AG04450 (cell line): ENCODE data around the gene ZSWIM8. TPM values are rescaled to one million over a fixed set of nuclear protein-coding genes. Genes with fewer than 3 reads are reported as not detected.

Experiments used
- CTCF ChIA-PET: fragments of 300-600, 350-600 bp; formaldehyde crosslinking; extraction: SDS; loops from one replicate; lab custom pipeline; 2022; ENCODE audit warnings: antibody characterized with exemption, inconsistent platforms; lab: Charles Lee
- POLR2A ChIA-PET: fragments of 350-600 bp; formaldehyde crosslinking; extraction: SDS; loops from one replicate; lab custom pipeline; 2021; ENCODE audit warnings: antibody characterized with exemption, inconsistent platforms; lab: Yijun Ruan, JAX
- DNase-seq: peaks from one replicate; pipeline ENCODE4 v3.0.0-alpha.2; 2011; ENCODE audit warnings: low read depth, low spot score
- H3K27ac ChIP-seq: one replicate; pipeline ENCODE4 v1.5.1; 2012; ENCODE audit warnings: low read depth, low read length, control low read depth
- H3K27me3 ChIP-seq: one replicate; pipeline ENCODE4 v1.6.0; 2012; ENCODE audit warnings: low read length; ENCODE audit not compliant: control insufficient read depth, insufficient read depth
- H3K4me3 ChIP-seq: 2 replicates; pipeline ENCODE4 v1.5.1; 2011; ENCODE audit warnings: mild to moderate bottlenecking, low read depth, low read length, control low read depth
- H3K9me3 ChIP-seq: 2 replicates; pipeline ENCODE4 v1.5.1; 2012; ENCODE audit warnings: low read length; ENCODE audit not compliant: control insufficient read depth, insufficient read depth
- CTCF ChIP-seq: IDR thresholded peaks from 2 replicates; pipeline ENCODE4 v1.5.1; 2011; ENCODE audit warnings: low read depth, low read length, control low read depth, inconsistent platforms
- polyA plus RNA-seq: library from polyadenylated mRNA; depleted of rRNA; stranded (reverse); fragments of >200 nt; gene quantifications from 2 replicates; pipeline ENCODE4 v1.2.3, GENCODE V29; 2011

Gene ZSWIM8
- polyA plus RNA-seq, 1 experiment, result 44.2 TPM

GRCh38 chr10:73841526-73842285, 56.3 kb downstream of the ZSWIM8 start:
- no peaks in the 10 kb centered on the region for H3K9me3 ChIP-seq
- ChIA-PET POLR2A (no interaction called here), CTCF (no interaction called here)
- no peak for TF ChIP-seq CTCF
- no peaks in the 10 kb centered on the region for H3K27me3 ChIP-seq
- no peak overlapping the region for H3K4me3 ChIP-seq
- DNase-seq, result no peak
- no peak overlapping the region for H3K27ac ChIP-seq

GRCh38 chr10:73842349-73842748, 56.9 kb downstream of the ZSWIM8 start:
- POLR2A ChIA-PET, result no interaction called here
- Histone ChIP-seq H3K9me3 (no peaks in the 10 kb centered on the region), H3K27me3 (no peaks in the 10 kb centered on the region), H3K4me3 (no peak overlapping the region), H3K27ac (no peak overlapping the region)
- TF ChIP-seq CTCF, result no peak
- CTCF ChIA-PET, result interaction anchor here (1.2 kb wide), 1 partner anchor 10 kb away, joined by 4 read pairs; no protein-coding TSS in a partner anchor
- no peak for DNase-seq

GRCh38 chr10:73843261-73843660, 57.9 kb downstream of the ZSWIM8 start:
- Histone ChIP-seq H3K27ac (no peak overlapping the region), H3K27me3 (no peaks in the 10 kb centered on the region), H3K4me3 (no peak overlapping the region), H3K9me3 (no peaks in the 10 kb centered on the region)
- no peak for TF ChIP-seq CTCF
- POLR2A ChIA-PET, result no interaction called here
- no peak for DNase-seq
- CTCF ChIA-PET, result interaction anchor here (0.9 to 1.2 kb wide), 2 partner anchors 9 to 36 kb away, joined by 3 to 4 read pairs; no protein-coding TSS in a partner anchor

GRCh38 chr10:73847031-73847430, 61.6 kb downstream of the ZSWIM8 start:
- Histone ChIP-seq H3K27ac (no peak overlapping the region), H3K9me3 (no peaks in the 10 kb centered on the region), H3K27me3 (no peaks in the 10 kb centered on the region), H3K4me3 (no peak overlapping the region)
- no peak for TF ChIP-seq CTCF
- POLR2A ChIA-PET, result interaction anchor here (0.6 kb wide), 1 partner anchor 15 kb away, joined by 6 read pairs; no protein-coding TSS in a partner anchor
- no peak for DNase-seq
- CTCF ChIA-PET, result interaction anchor here (0.5 to 3.4 kb wide), 4 partner anchors 15 to 176 kb away, joined by 3 to 28 read pairs (median 13); no protein-coding TSS in a partner anchor
